GM12878 (cell line): ENCODE measurements around the gene PLA2G2E.

Experiments used
- CEBPB ChIP-seq, 2 experiments: fragments of 150-350 bp in 1 of 2; IDR thresholded peaks; 2 replicates each; pipeline ENCODE4 v1.6.1; 2012 to 2014; ENCODE audit warnings: low read depth in 2 of 2, low read length in 2 of 2, borderline replicate concordance in 1 of 2, inconsistent platforms in 1 of 2
- EGR1 ChIP-seq, 2 experiments: IDR thresholded peaks; 1 replicate in 1 of 2; 2 replicates in 1 of 2; pipeline ENCODE4 v1.6.1; 2011 to 2012; ENCODE audit warnings: low read depth in 2 of 2, low read length in 2 of 2, borderline replicate concordance in 1 of 2, mild to moderate bottlenecking in 1 of 2, moderate library complexity in 1 of 2
- EP300 ChIP-seq, 2 experiments: fragments of 150-350 bp in 1 of 2; IDR thresholded peaks; 2 replicates each; pipeline ENCODE4 v1.6.1; 2011 to 2012; ENCODE audit warnings: low read depth in 2 of 2, low read length in 2 of 2, borderline replicate concordance in 1 of 2, improper control_type of control experiment in 1 of 2, inconsistent platforms in 1 of 2; ENCODE audit not compliant: control insufficient read depth in 1 of 2
- HDAC2 ChIP-seq: fragments of 200-600 bp; sonication (generic); IDR thresholded peaks from 2 replicates; pipeline ENCODE4 v1.6.1; 2017
- LARP7 ChIP-seq: fragments of 450-650 bp; IDR thresholded peaks from 2 replicates; pipeline ENCODE4 v1.6.1; 2017; ENCODE audit warnings: mild to moderate bottlenecking
- MAX ChIP-seq: IDR thresholded peaks from 2 replicates; pipeline ENCODE4 v1.6.1; 2012; ENCODE audit warnings: low read depth, low read length, improper control_type of control experiment
- POLR2A ChIP-seq: IDR thresholded peaks from 2 replicates; pipeline ENCODE4 v1.6.1; 2011; ENCODE audit warnings: low read depth, mild to moderate bottlenecking, low read length
- ZNF622 ChIP-seq: fragments of 450-650 bp; IDR thresholded peaks from 2 replicates; pipeline ENCODE4 v1.6.1; 2017; ENCODE audit warnings: mild to moderate bottlenecking, inconsistent platforms
- TF ChIP-seq, protein P1 (sequence below), 3 experiments: IDR thresholded peaks in 2 of 3; conservative IDR thresholded peaks in 1 of 3; 2 replicates each; pipeline ENCODE4 v1.5.1; 2011; ENCODE audit warnings: low read depth in 3 of 3, low read length in 3 of 3, mild to moderate bottlenecking in 3 of 3, control low read depth in 2 of 3, moderate library complexity in 2 of 3, inconsistent platforms in 1 of 3, mixed read lengths in 1 of 3; ENCODE audit not compliant: control insufficient read depth in 2 of 3, insufficient read depth in 1 of 3; ENCODE audit errors: extremely low read depth in 1 of 3
- TF ChIP-seq, protein P2 (sequence below): IDR thresholded peaks from 2 replicates; pipeline ENCODE4 v1.6.1; 2011; ENCODE audit warnings: low read depth, low read length, improper control_type of control experiment, borderline replicate concordance
- TF ChIP-seq, protein P3 (sequence below): IDR thresholded peaks from 2 replicates; pipeline ENCODE4 v1.6.1; 2012; ENCODE audit warnings: low read depth, low read length, improper control_type of control experiment
- TF ChIP-seq, protein P4 (sequence below): IDR thresholded peaks from 2 replicates; pipeline ENCODE4 v1.6.1; 2012; ENCODE audit warnings: mild to moderate bottlenecking, low read depth, low read length
- TF ChIP-seq, protein P5 (sequence below): IDR thresholded peaks from 2 replicates; pipeline ENCODE4 v1.6.1; 2011; ENCODE audit warnings: borderline replicate concordance, low read depth, mild to moderate bottlenecking, moderate library complexity, low read length; ENCODE audit not compliant: insufficient read depth, poor library complexity, severe bottlenecking

DNA sequence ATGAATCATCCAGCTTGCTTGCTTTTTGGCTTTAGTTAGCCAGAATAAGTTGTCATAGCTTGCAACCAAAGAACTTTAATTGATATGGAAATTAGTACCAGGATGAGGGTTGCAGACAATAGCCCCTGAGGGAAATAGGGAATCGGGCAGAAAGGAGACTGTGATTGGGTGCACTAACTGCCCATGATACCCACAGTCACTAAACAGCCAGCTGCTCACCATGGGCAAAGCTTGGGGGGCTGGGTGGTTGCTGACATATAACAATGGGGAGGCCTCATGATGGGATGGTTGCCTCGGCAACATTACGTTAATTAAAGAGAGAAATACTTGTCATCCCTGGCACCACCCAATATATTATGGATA is 17.8 kb upstream of the PLA2G2E start:
- TF ChIP-seq HDAC2 (no peak), POLR2A (no peak), ZNF622 (no peak), LARP7 (no peak), CEBPB (IDR thresholded peaks at IDR 0.05; ENCODE audit: borderline replicate concordance in 1 of 2, low read depth in 2 of 2, low read length in 2 of 2) (no peak), EGR1 (IDR thresholded peaks at IDR 0.05; ENCODE audit: borderline replicate concordance in 1 of 2, low read depth in 2 of 2, low read length in 2 of 2) (no peak), MAX (no peak), EP300 (IDR thresholded peaks at IDR 0.05; ENCODE audit: borderline replicate concordance in 1 of 2, control insufficient read depth in 1 of 2, low read depth in 2 of 2, low read length in 2 of 2) (no peak)
- TF ChIP-seq, protein P1, sequence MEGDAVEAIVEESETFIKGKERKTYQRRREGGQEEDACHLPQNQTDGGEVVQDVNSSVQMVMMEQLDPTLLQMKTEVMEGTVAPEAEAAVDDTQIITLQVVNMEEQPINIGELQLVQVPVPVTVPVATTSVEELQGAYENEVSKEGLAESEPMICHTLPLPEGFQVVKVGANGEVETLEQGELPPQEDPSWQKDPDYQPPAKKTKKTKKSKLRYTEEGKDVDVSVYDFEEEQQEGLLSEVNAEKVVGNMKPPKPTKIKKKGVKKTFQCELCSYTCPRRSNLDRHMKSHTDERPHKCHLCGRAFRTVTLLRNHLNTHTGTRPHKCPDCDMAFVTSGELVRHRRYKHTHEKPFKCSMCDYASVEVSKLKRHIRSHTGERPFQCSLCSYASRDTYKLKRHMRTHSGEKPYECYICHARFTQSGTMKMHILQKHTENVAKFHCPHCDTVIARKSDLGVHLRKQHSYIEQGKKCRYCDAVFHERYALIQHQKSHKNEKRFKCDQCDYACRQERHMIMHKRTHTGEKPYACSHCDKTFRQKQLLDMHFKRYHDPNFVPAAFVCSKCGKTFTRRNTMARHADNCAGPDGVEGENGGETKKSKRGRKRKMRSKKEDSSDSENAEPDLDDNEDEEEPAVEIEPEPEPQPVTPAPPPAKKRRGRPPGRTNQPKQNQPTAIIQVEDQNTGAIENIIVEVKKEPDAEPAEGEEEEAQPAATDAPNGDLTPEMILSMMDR (IDR thresholded peaks at IDR 0.05 in 2 of 3, conservative IDR thresholded peaks at IDR 0.05 in 1 of 3; ENCODE audit: control insufficient read depth in 2 of 3, extremely low read depth in 1 of 3, insufficient read depth in 1 of 3, low read depth in 3 of 3, low read length in 3 of 3) = no peak
- TF ChIP-seq, protein P2, sequence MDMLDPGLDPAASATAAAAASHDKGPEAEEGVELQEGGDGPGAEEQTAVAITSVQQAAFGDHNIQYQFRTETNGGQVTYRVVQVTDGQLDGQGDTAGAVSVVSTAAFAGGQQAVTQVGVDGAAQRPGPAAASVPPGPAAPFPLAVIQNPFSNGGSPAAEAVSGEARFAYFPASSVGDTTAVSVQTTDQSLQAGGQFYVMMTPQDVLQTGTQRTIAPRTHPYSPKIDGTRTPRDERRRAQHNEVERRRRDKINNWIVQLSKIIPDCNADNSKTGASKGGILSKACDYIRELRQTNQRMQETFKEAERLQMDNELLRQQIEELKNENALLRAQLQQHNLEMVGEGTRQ = no peak
- TF ChIP-seq, protein P3, sequence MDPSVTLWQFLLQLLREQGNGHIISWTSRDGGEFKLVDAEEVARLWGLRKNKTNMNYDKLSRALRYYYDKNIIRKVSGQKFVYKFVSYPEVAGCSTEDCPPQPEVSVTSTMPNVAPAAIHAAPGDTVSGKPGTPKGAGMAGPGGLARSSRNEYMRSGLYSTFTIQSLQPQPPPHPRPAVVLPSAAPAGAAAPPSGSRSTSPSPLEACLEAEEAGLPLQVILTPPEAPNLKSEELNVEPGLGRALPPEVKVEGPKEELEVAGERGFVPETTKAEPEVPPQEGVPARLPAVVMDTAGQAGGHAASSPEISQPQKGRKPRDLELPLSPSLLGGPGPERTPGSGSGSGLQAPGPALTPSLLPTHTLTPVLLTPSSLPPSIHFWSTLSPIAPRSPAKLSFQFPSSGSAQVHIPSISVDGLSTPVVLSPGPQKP = no peak
- TF ChIP-seq, protein P4, sequence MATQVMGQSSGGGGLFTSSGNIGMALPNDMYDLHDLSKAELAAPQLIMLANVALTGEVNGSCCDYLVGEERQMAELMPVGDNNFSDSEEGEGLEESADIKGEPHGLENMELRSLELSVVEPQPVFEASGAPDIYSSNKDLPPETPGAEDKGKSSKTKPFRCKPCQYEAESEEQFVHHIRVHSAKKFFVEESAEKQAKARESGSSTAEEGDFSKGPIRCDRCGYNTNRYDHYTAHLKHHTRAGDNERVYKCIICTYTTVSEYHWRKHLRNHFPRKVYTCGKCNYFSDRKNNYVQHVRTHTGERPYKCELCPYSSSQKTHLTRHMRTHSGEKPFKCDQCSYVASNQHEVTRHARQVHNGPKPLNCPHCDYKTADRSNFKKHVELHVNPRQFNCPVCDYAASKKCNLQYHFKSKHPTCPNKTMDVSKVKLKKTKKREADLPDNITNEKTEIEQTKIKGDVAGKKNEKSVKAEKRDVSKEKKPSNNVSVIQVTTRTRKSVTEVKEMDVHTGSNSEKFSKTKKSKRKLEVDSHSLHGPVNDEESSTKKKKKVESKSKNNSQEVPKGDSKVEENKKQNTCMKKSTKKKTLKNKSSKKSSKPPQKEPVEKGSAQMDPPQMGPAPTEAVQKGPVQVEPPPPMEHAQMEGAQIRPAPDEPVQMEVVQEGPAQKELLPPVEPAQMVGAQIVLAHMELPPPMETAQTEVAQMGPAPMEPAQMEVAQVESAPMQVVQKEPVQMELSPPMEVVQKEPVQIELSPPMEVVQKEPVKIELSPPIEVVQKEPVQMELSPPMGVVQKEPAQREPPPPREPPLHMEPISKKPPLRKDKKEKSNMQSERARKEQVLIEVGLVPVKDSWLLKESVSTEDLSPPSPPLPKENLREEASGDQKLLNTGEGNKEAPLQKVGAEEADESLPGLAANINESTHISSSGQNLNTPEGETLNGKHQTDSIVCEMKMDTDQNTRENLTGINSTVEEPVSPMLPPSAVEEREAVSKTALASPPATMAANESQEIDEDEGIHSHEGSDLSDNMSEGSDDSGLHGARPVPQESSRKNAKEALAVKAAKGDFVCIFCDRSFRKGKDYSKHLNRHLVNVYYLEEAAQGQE = no peak
- TF ChIP-seq, protein P5, sequence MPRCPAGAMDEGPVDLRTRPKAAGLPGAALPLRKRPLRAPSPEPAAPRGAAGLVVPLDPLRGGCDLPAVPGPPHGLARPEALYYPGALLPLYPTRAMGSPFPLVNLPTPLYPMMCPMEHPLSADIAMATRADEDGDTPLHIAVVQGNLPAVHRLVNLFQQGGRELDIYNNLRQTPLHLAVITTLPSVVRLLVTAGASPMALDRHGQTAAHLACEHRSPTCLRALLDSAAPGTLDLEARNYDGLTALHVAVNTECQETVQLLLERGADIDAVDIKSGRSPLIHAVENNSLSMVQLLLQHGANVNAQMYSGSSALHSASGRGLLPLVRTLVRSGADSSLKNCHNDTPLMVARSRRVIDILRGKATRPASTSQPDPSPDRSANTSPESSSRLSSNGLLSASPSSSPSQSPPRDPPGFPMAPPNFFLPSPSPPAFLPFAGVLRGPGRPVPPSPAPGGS = no peak
